Lower leg skin (tissue), 4 donors: ENCODE measurements around the gene KAZN. TPM values are rescaled to one million over a fixed set of nuclear protein-coding genes. Genes with fewer than 3 reads are reported as not detected.

Experiments
- DNase-seq, 2 donors: peaks; one replicate each; pipeline ENCODE4 v3.0.0-alpha.2; 2019; ENCODE audit warnings: low spot score in 2 of 2
- H3K4me3 ChIP-seq: fragments of 200-600 bp; sonication (generic); 2 replicates; pipeline ENCODE4 v1.5.1; 2017; ENCODE audit warnings: mild to moderate bottlenecking, low read depth; ENCODE audit not compliant: poor library complexity, severe bottlenecking
- POLR2A ChIP-seq, 2 donors: fragments of 450-650 bp; IDR thresholded peaks; one replicate each; pipeline ENCODE4 v1.6.1; 2016 to 2017; ENCODE audit warnings: antibody characterized with exemption in 2 of 2, mild to moderate bottlenecking in 1 of 2, moderate library complexity in 1 of 2
- WGBS, 2 donors: methylation state at CpG; one replicate each; pipeline ENCODE4 v1.1.5; 2018; 5-methylcytosine and 5-hydroxymethylcytosine counted together
- intact Hi-C: fragments of 100-400 bp; cut with DNase I; formaldehyde crosslinking; loops from one replicate; pipeline ENCODE4 v1.15.0; 2023; ENCODE audit warnings: low total_unique reads
- total RNA-seq, 4 donors: library from RNA; depleted of rRNA; stranded (reverse); fragments of >200 nt; gene quantifications; one replicate each; pipeline ENCODE4 v1.1.0, GENCODE V29; 2016
- TF ChIP-seq, protein P1 (sequence below), 3 donors: fragments of 450-650 bp; IDR thresholded peaks; one replicate each; pipeline ENCODE4 v1.5.1; 2016; ENCODE audit warnings: antibody characterized with exemption in 3 of 3, mild to moderate bottlenecking in 3 of 3, moderate library complexity in 2 of 3

Gene KAZN
- total RNA-seq, 4 donors from 2014 or later: 21.4 to 36.0 (median 28.4) TPM

DNA sequence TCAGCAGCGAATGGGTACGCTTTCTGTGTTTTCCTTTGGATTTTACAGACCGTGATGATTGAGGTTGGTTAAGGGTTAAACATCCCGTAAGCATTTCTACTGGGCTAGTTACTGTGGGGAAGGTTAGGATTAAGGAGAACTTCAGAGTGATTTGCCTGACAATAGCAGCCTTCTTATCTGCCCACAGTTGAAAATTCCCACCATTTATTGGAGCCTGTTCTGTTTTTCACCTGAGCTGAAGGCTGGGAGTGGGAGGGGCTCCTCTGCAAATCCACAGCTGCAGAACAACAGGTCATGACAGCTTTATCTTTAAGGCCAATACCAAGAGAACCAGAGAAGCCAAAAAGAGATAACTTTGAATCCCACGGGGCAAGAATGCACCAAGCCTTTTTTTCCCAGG lies 168.6 kb downstream of the KAZN start:
- H3K4me3 ChIP-seq: no peak overlapping the region
- 68 to 69% methylated on average over 5 of the region's 5 CpGs for WGBS, 2 donors
- intact Hi-C loops: no loop called here
- TF ChIP-seq POLR2A (IDR thresholded peaks at IDR 0.05): no peak
- TF ChIP-seq, protein P1, sequence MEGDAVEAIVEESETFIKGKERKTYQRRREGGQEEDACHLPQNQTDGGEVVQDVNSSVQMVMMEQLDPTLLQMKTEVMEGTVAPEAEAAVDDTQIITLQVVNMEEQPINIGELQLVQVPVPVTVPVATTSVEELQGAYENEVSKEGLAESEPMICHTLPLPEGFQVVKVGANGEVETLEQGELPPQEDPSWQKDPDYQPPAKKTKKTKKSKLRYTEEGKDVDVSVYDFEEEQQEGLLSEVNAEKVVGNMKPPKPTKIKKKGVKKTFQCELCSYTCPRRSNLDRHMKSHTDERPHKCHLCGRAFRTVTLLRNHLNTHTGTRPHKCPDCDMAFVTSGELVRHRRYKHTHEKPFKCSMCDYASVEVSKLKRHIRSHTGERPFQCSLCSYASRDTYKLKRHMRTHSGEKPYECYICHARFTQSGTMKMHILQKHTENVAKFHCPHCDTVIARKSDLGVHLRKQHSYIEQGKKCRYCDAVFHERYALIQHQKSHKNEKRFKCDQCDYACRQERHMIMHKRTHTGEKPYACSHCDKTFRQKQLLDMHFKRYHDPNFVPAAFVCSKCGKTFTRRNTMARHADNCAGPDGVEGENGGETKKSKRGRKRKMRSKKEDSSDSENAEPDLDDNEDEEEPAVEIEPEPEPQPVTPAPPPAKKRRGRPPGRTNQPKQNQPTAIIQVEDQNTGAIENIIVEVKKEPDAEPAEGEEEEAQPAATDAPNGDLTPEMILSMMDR (IDR thresholded peaks at IDR 0.05): no peak
- DNase-seq: no peak

DNA sequence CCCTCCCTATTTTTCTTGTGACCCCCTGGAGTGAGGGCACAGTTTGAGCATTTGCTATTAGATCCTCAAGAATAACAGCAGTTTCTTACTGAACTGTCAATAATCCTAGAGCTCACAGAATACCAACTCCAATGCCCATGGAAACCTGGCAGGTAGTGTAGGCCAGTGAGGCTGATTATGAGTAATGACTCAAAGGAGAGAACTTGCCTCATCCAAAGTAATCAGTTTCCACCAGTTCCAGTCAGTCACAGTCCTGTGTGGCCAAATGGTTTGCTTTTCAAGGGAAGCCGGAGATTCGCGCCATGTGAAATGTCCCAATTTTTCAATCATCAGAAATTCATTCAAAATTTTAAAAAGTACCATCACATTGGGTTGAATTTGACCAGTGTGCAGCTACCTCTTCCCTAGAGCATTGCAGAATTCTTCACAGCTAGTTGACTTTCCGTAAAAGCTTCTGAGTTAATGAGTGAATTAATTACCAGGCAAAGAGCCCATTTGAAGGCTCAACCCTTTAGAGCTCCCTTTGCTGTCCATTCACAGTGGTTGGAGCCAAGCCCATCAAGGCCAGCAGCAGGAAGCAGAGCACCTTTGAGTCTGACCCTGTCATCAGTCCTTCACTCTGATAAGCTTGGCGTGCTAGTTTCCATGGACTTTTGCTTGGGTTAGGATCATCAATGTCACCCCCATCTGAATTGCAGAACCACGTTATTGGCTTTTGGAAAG lies 170.3 kb downstream of the KAZN start:
- intact Hi-C loops: no loop called here
- no peak for TF ChIP-seq POLR2A (IDR thresholded peaks at IDR 0.05)
- TF ChIP-seq, protein P1 (IDR thresholded peaks at IDR 0.05): no peak
- WGBS, 2 donors: 88 to 92% methylated on average over 6 of the region's 6 CpGs
- no peak overlapping the region for H3K4me3 ChIP-seq
- DNase-seq: no peak

DNA sequence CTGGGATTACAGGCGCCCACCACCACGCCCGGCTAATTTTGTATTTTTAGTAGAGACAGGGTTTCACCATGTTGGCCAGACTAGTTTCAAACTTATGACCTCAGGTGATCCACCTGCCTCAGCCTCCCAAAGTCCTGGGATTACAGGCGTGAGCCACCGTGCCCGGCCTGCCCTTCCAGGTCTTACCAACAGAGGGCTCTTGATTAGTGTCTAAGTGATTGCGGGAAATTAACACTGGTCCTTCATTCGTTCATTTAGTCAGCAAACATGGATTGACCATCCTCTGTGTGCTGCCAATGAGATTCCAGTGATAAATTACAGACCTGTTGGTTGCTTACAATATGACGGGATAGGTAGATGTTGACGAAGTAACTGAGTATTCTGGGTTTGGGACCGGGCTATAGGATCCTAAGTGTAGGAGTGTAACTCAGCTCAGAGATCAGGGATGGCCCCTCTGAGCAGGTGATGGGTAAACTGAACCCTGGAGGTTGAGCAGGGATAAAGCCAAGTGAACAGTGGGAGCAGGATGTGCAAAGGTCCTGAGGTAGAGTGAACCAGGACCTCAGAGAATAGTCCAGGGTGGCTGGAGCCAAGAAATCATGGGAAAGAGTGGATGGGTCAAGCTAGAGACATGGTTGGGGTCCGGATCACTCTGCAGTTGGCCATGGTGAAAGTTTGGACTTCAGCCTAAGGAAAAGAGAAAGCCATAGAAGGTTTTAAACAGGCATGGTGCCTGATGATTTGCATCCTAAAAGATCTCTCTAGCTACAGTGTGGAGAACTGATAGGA lies 171.2 kb downstream of the KAZN start:
- 89 to 90% methylated on average over 12 of the region's 12 CpGs for WGBS, 2 donors
- DNase-seq: no peak
- TF ChIP-seq, protein P1 (IDR thresholded peaks at IDR 0.05): no peak
- no peak for TF ChIP-seq POLR2A (IDR thresholded peaks at IDR 0.05)
- intact Hi-C loops: no loop called here
- H3K4me3 ChIP-seq: no peak overlapping the region

DNA sequence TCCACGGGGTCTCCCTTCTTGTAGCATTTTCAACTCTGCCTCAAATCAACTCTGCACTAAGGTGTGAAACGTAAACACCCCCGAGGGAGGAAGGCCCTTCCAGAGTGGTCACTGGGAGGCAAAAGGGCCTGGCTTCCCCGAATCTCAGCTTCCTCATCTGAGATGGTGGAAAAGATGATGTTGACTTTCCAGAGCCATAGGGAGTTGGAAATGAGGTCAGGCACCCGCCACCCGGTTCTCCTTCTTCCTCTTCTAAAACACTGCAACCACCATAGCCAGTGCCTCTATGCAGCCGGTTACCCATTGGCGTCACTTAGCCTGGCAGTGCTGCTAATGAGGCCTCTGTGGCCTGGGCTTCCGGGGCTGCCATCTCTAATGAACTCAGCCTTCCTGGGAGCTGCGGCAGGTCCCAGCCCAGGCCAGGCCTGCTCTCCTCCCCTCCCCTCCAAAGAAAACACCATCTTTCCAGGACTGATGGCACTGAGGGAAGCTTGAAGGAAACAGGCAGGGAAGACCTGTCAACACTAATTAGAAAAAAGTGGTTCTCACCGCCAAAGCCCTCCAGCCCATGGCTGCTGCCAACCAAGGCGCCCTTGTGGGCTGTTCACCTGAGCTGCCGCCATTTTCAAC lies 175.0 kb downstream of the KAZN start:
- no peak for DNase-seq
- TF ChIP-seq POLR2A (IDR thresholded peaks at IDR 0.05): no peak
- TF ChIP-seq, protein P1 (IDR thresholded peaks at IDR 0.05): no peak
- no peak overlapping the region for H3K4me3 ChIP-seq
- intact Hi-C loops: no loop called here
- 89 to 91% methylated on average over 13 of the region's 13 CpGs for WGBS, 2 donors

DNA sequence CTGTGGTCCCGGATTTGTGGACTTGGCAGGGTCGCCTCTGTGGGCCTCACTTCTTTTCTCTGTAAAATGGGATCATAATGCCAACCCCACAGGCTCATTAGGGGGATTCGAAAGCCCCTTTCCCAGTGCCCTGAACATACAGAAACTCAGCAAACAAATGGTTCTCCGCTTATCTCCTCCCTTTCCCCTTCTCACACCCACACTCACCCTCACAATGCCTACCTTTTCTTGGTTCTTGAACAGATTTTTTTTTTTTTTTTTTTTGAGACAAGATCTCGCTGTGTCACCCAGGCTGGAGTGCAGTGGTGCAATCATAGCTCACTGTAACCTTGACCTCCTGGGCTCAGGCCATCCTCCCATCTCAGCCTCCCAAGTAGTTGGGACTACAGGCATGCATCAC lies 175.7 kb downstream of the KAZN start:
- intact Hi-C loops: no loop called here
- no peak for TF ChIP-seq POLR2A (IDR thresholded peaks at IDR 0.05)
- TF ChIP-seq, protein P1 (IDR thresholded peaks at IDR 0.05): no peak
- 95% methylated on average over 5 of the region's 5 CpGs for WGBS, 2 donors
- no peak overlapping the region for H3K4me3 ChIP-seq
- DNase-seq: no peak
